GM23338 (cell line): ENCODE measurements around the gene ODF2L.

Experiments
- CREB1 ChIP-seq: fragments of 250-450 bp; sonication (Bioruptor Pico); IDR thresholded peaks from 2 replicates; pipeline ENCODE4 v1.5.0; 2020; ENCODE audit warnings: low read depth, mild to moderate bottlenecking, moderate library complexity
- CTCF ChIP-seq, 2 experiments: fragments of 200-600 bp in 1 of 2; sonication (generic) in 1 of 2; conservative IDR thresholded peaks; 2 replicates each; pipeline versions ENCODE4 v1.5.1 to v1.6.1; 2016 to 2017; ENCODE audit warnings: antibody characterized with exemption in 2 of 2, low read depth in 2 of 2, mild to moderate bottlenecking in 2 of 2, moderate library complexity in 1 of 2
- EZH2 ChIP-seq: fragments of 200-600 bp; sonication (generic); IDR thresholded peaks from one replicate; pipeline ENCODE4 v1.8.0; 2017; ENCODE audit warnings: antibody characterized with exemption, mild to moderate bottlenecking, low read depth; ENCODE audit not compliant: unreplicated experiment
- EZH2phosphoT487 ChIP-seq: fragments of 200-600 bp; sonication (generic); IDR thresholded peaks from one replicate; pipeline ENCODE4 v1.8.1; 2018; ENCODE audit warnings: antibody characterized with exemption; ENCODE audit not compliant: unreplicated experiment
- POLR2AphosphoS5 ChIP-seq: IDR thresholded peaks from 2 replicates; pipeline ENCODE4 v1.6.1; 2016; ENCODE audit warnings: antibody characterized with exemption, low read depth
- STAT1 ChIP-seq: IDR thresholded peaks from one replicate; pipeline ENCODE4 v1.6.1; 2016; ENCODE audit warnings: antibody characterized with exemption; ENCODE audit not compliant: unreplicated experiment
- ZNF114 ChIP-seq: fragments of 250-450 bp; sonication (Bioruptor Pico); IDR thresholded peaks from 2 replicates; pipeline ENCODE4 v1.5.0; 2020; ENCODE audit warnings: mild to moderate bottlenecking, moderate library complexity
- ZNF331 ChIP-seq: fragments of 250-450 bp; sonication (Bioruptor Pico); IDR thresholded peaks from 2 replicates; pipeline ENCODE4 v1.5.0; 2020; ENCODE audit warnings: low read depth, mild to moderate bottlenecking, moderate library complexity
- ZNF462 ChIP-seq: fragments of 250-450 bp; sonication (Bioruptor Pico); IDR thresholded peaks from 2 replicates; pipeline ENCODE4 v1.5.0; 2020; ENCODE audit warnings: mild to moderate bottlenecking, moderate library complexity

GRCh38 chr1:86380257-86380861, 15.8 kb downstream of the ODF2L start:
- no peak for TF ChIP-seq POLR2AphosphoS5
- peak; percentile 77 to 81 for TF ChIP-seq CTCF (conservative IDR thresholded peaks at IDR 0.05; ENCODE audit: low read depth in 2 of 2)
- TF ChIP-seq EZH2phosphoT487 = no peak
- TF ChIP-seq EZH2 = no peak
- TF ChIP-seq ZNF114 = no peak
- no peak for TF ChIP-seq CREB1 (CRISPR knock-in tag)
- no peak for TF ChIP-seq ZNF331 (CRISPR knock-in tag)
- no peak for TF ChIP-seq ZNF462
- TF ChIP-seq STAT1 = no peak
